Adrenal gland (tissue), 5 donors: Measurements from ENCODE around the gene SCOC.

Experiments
- POLR2A ChIP-seq, 2 donors: fragments of 450-650 bp; IDR thresholded peaks; one replicate each; pipeline ENCODE4 v1.6.1; 2017; ENCODE audit warnings: antibody characterized with exemption in 2 of 2, mild to moderate bottlenecking in 2 of 2, moderate library complexity in 1 of 2
- TF ChIP-seq, protein P1 (sequence below), 6 experiments: fragments of 450-650 bp in 4 of 6; fragments of 200-600 bp in 2 of 6; sonication (generic) in 1 of 6; IDR thresholded peaks; 1 replicate in 5 of 6; 2 replicates in 1 of 6; pipeline versions ENCODE4 v1.5.1 to v1.8.0; 2016 to 2021; ENCODE audit warnings: antibody characterized with exemption in 6 of 6, mild to moderate bottlenecking in 2 of 6, moderate library complexity in 1 of 6
- donor health status: DM: no; HTN: no; CAD: no.

DNA sequence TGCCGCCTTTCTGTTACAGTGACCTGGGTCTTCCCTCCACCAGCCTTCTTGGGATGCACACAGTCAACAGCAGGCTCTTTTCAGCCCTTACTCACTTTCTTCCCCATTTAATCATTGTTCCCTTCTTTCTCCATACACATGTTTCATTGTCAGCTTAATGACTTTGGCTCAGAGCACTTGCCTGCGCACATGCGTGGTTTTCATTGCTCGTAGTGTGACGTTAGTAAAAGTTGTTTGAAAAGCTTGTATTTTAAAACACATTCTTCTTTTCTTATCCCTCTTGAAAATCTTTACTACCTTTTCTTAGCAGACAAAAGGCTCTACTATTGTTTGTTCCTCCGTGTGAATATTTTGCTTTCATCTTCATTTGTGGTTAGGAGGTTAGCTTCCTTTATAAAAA lies 19.7 kb upstream of the SCOC start:
- TF ChIP-seq, protein P1, sequence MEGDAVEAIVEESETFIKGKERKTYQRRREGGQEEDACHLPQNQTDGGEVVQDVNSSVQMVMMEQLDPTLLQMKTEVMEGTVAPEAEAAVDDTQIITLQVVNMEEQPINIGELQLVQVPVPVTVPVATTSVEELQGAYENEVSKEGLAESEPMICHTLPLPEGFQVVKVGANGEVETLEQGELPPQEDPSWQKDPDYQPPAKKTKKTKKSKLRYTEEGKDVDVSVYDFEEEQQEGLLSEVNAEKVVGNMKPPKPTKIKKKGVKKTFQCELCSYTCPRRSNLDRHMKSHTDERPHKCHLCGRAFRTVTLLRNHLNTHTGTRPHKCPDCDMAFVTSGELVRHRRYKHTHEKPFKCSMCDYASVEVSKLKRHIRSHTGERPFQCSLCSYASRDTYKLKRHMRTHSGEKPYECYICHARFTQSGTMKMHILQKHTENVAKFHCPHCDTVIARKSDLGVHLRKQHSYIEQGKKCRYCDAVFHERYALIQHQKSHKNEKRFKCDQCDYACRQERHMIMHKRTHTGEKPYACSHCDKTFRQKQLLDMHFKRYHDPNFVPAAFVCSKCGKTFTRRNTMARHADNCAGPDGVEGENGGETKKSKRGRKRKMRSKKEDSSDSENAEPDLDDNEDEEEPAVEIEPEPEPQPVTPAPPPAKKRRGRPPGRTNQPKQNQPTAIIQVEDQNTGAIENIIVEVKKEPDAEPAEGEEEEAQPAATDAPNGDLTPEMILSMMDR (IDR thresholded peaks at IDR 0.05): no peak
- no peak for TF ChIP-seq POLR2A (IDR thresholded peaks at IDR 0.05)
